ENCODE data around the gene ADAMTSL2.

Gene ADAMTSL2

DNA sequence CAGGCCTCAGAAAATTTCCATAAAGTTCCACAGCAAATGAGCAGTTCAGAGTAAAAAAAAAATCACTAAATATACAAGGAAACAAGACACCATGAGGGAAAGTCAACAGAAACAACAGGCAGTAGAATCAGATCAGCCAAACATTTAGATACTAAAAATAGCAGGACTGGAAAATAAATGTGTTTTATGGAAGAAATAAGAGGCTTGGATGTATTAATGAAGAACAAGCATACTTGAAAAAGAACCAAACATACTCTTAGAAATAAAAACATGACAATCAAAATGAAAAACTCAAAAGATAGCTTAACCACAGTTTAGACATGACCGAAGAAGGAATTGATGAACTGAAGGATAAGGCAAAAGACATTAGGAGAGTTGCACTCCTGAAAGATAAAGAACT, 32.4 kb upstream of the ADAMTSL2 start:
- DNase-seq = no peak

- DNase-seq = no peak
Measured at GRCh38 chr9:133505186-133505830, 29.2 kb upstream of the ADAMTSL2 start.

DNA sequence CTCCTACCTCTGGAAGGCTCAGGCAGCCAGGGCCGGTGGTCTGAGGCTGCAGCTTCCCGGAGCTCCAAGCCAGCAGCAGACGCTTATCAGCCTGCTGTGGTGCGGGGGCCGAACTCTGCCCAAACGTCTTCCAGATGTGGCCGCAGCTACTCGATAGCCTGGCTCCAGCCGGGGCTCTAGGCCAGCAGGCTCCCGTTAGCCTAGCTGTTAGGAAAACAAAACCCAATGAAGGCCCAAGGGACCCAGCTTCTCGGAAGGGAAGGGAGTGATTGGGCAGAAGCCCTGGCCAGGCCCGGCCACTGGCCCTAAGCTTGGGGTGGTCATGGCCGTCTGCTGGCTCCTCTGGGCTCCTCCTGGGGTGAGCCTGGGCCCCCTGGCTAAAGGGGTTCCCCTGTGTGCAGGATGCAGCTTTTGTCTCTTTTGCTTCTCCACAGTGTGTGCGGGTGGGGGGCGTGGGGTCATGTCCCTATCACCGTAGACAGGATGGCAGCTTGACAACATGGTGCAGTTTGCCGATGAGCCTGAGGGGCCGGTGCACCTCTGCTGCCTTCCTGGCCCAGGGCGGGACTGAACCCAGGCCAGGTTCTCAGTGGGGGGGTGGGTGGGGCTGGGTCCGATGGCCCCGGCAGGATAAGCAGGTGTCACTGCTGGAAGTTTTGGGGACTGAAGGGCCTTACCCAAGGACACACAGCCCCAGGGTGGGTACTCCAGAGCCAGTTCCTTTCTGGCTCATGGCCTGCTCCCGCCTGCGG, 28.4 kb upstream of the ADAMTSL2 start:
- no peak for DNase-seq

DNA sequence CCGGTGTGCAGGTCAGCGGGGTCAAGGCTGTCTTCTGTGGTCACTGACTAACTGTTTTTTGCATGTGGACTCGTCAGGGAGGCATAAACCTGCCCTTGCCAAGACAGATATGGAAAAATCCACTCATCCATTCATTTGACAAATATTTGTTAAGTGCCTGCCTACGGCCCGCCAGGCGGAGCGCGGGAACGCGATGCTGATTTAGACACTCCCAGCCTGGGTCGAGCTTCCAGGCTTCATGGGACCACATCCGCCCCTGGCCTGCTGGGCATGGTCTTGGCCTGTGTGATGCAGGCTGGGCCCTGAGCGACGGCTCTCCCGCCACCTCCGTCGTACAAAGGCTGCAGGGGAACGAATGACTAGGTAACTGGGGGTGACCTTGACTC, 27.9 kb upstream of the ADAMTSL2 start:
- DNase-seq = no peak

- no peak for DNase-seq
Measured at GRCh38 chr9:133507246-133507965, 27.1 kb upstream of the ADAMTSL2 start.

- no peak for DNase-seq
Measured at GRCh38 chr9:133508046-133508445, 26.5 kb upstream of the ADAMTSL2 start.

DNA sequence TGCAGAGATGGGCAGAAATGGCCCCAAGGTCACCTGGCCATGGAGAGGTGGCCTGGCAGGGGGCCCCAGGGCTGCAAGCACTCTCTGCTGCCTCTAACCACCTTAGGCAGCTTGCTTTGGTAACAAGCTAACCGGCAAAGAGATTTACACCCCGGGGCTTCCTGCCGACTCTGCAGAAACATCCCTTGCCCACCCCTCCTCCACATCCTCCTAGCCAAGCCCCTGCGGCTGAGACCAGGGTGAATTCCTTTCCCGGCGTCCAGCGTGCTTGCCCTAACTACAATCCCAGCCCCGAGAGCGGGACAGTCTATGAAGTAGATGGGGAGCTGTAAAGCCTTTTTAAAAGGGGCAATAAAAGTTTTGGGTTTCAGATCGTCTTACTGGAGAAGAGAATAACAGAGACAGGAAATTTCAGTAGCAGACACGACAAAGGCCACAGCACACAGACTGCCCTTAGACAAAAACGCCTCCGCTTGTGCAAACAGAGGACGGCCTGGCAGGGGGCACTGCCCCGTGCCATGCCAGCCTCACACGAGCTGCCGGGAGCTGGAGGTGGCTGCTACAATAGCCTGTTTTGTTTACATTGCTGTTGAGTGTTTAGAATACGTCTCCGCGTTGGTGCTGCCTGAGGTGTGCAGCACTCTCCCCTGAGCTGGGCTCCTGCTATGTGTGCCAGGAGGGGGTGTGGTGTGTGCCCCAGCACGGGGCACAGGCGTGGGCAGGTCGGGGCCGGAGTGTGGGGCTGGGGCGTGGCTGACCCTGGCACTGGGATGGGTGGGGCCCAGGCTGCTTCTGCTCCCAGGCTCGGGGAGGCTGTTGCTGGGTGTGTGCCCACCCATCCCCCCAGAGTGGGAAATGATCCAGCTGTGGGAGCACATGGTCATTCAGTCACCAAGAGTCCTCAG, 25.1 kb upstream of the ADAMTSL2 start:
- no peak for DNase-seq

- no peak for DNase-seq
Measured at GRCh38 chr9:133510926-133511505, 23.5 kb upstream of the ADAMTSL2 start.

DNA sequence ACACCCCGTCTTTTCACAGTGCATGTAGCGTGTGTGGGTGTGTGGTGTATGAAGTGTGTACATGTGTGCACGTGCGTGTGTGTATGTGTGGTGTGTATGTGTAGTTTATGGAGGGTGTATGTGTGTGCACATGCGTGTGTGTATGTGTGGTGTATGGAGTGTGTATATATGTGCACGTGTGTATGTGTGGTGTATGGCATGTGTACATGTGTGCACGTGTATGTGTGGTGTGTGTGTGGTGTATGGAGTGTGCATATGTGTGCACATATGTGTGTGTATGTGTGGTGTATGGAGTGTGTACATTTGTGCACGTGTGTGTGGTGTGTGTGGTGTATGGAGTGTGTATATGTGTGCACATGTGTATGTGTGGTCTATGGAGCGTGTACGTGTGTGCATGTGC, 22.9 kb upstream of the ADAMTSL2 start:
- DNase-seq = no peak

DNA sequence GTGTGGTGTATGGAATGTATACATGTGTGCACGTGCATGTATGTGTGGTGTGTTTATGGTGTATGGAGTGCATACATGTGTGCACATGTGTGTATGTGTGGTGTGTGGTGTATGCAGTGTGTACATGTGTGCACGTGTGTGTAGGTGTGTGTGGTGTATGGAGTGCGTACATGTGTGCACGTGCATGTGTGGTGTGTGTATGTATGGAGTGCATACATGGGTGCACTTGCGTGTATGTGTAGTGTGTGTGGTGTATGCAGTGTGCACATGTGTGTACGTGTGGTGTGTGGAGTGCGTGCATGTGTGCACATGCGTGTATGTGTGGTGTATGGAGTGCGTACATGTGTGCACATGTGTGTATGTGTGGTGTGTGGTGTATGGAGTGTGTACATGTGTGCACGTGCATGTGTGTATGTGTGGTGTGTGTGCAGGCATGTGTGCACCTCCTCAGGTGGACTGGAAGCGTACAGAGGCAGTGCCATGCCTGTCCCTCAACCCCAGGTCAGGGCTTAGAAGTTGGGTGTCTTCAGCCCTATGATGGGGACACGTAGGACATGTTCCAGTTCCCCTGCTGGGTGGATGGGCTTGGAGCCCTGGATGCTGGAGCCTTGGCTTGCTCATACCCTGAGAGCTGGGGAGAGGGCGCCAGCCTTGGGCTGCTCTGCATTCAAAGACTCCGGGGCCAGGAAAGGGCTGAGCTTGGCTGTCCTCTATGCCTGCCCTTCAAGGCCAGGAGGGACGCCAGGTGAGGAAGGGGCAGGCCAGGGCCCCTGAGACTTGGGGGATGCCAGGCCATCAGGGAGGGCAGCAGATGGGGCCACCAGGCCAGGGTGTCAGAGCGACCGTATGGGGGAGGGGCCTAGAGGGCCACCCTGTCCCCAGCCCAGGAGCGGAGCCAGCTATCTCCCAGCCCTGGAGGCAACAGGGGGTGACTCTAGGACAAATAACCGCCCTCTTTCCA, 22.0 kb upstream of the ADAMTSL2 start:
- no peak for DNase-seq

DNA sequence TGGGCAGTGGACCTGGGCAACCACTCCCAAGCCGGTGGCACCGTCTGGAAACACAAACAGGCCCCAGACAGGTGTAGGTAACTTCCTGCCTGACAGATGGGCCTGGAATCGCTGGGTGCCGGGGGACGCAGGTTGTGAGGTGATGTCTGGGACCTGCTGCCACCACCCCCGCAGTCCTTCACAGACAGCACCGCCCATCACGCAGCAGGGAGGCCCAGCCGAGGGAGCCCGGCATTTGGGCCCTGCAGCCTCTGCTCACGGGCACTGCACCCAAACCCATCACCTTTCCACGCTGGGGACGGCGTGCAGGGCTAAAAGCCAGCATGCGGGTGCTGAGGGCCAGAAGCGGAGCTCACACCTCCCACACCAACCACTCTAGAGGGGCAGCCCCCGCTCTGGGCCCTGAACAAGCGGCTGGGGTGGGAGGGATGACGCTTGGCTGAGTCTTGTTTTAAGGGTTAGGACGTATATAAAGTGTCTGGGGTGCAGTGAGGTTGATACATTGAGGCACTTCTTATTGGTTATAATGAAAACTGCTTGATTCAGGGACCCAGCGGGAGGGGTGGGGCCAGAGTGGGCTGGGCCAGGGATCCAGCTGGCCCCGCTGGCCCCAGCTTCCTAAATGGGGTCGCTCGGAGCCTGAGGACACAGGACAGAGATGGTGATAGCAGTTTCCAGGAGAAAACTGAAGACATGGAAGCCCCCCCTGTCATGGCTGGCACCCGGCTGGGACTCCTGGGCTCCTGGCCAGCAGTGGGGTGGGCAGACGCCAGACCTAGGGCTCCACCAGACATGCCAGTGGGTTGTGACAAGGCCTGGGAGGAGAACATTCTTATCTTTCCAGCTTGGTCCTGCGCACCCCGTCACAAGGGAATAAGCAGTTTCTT, 21.0 kb upstream of the ADAMTSL2 start:
- DNase-seq = no peak

DNA sequence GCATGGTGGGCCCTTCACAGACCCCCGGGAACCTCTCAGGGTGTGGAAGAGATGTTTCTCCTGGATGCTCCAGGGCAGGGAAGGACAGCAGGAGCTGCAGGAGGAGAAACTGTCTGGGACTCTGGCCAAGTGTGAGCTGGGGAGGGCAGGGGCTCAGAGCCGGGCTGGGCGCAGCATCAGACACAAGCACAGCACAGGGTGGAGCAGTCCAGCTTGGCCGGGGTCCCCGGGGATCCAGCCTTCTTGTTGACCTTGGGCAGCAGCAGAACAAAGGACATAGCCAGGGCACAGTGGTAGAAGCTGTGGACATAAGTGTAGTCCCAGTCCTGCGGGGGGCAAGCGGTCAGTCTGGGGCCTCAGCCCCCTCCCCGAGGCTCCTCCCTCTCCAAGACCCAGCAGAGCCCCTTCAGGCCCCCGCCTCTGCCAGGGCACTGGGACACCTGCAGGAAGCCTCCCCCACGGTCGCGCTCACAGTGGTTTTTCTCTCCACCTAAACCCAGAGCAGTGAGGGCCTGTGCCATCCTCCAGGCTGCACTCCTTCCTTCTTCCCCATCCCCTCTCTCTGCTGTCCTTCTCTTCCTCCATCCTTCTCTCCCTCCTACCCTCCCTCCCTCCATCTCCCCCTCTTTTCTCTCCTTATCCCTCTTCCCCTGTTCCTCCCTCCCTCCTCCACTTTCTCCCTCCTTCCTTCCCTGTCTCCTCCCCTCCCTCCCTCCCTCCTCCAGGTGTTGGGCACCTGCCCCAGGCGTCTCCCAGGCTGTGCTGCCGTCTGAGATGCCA, 19.9 kb upstream of the ADAMTSL2 start:
- no peak for DNase-seq

DNA sequence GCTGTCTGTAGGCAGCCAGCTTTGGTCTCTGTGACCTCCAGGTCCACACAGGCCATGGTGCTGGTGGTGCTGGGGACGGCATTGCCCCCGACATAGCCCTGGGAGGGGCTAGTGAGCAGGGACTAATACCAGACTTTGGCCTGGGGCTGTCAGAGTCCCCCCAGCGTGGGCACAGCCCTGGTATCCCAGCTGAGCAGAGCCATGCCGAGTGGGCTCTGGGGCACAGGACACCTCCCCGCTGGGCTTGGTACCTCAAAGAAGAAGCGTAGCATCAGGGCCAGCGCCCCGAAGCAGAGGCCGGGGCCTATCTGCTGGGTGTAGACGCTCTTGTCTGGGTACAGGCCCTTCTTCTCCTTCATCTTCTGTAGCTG, 19.3 kb upstream of the ADAMTSL2 start:
- DNase-seq = no peak

- DNase-seq = no peak
Measured at GRCh38 chr9:133515615-133516255, 18.8 kb upstream of the ADAMTSL2 start.

- no peak for DNase-seq
Measured at GRCh38 chr9:133516256-133516960, 18.1 kb upstream of the ADAMTSL2 start.

DNA sequence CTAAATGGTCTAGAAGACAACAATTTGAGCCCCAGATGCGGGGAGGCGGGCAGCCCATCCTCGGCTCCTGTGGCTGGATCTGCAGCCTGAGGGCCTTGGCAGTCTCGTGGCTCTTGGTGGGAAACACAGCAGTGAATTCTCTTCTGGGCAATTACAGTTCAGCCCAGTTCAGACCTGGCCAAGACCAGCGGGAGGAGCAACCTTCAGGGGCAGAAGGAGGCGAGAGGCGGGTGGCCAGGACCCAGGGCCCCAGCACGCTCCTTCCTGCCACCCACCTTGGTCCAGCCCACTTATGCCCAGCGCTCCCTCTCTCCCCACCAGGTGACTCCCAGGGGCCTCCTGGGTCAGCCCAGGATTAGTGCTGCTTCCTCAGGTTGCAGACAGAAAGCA, 17.5 kb upstream of the ADAMTSL2 start:
- no peak for DNase-seq

GRCh38 chr9:133517711-133518110, 16.8 kb upstream of the ADAMTSL2 start:
- DNase-seq = no peak

DNA sequence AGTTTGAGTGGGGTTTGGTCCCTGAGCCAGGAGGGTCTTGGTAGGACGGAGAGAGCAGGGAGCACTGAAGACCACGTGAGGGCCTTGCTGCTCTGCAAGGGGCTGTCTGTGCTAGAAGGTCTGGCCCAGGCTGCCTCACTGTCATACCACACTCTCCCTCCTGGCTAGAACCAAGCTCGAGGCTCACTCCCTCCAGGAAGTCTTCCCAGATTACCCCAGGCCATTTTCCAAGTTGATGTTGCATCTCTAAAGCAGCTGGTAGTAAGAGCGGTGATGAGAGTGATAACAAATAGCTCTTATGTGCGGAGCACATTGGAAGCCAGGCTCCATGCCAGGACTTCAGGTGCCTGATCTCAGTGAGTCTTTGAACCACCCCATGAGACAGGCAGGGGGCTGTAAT, 16.3 kb upstream of the ADAMTSL2 start:
- no peak for DNase-seq

Data from 8988T (cell line).